22Rv1 (cell line): ENCODE data around the gene ADCK1.
A peak's percentile ranks its signal among the peaks of the same experiment; 100 is the strongest.

ENCODE experiments used
- H3K27ac ChIP-seq: fragments of 450-650 bp; 2 replicates; pipeline ENCODE4 v1.5.1; 2017
- CTCF ChIP-seq: fragments of 450-650 bp; IDR thresholded peaks from 2 replicates; pipeline ENCODE4 v1.5.1; 2017; ENCODE audit warnings: mild to moderate bottlenecking
- ZFX ChIP-seq: fragments of 450-650 bp; IDR thresholded peaks from 2 replicates; pipeline ENCODE4 v1.6.1; 2017; ENCODE audit warnings: antibody characterized with exemption, borderline replicate concordance

ADCK1 gene

GRCh38 chr14:77799863-77800730 lies at the start of gene ADCK1:
ADCK1 (plus strand) TSS chr14:77800109; CDS start chr14:77818979, 18,870 bp downstream.
- H3K27ac ChIP-seq = peak within 1 kb of the TSS; percentile 73
- TF ChIP-seq CTCF (peak; percentile 18), ZFX (no peak)

GRCh38 chr14:77752266-77752665 lies 47.6 kb upstream of the ADCK1 start:
- TF ChIP-seq CTCF (no peak), ZFX (no peak)
- no peak overlapping the region for H3K27ac ChIP-seq

- TF ChIP-seq CTCF = no peak
- TF ChIP-seq ZFX = no peak
- no peak overlapping the region for H3K27ac ChIP-seq
These were observed 47.0 kb upstream of the ADCK1 start for GRCh38 chr14:77752799-77753516.

- TF ChIP-seq ZFX = no peak
- TF ChIP-seq CTCF = no peak
- H3K27ac ChIP-seq = peak within 1 kb of the TSS; percentile 64
These were observed 39.3 kb upstream of the ADCK1 start, which contains the start of gene SNW1 for GRCh38 chr14:77760381-77761204. SNW1 (minus strand) TSS chr14:77761156; CDS start chr14:77761127, 29 bp downstream.

- H3K27ac ChIP-seq = peak overlapping the region; percentile 64
- TF ChIP-seq ZFX (no peak), CTCF (peak; percentile 34; the same call in 1 of the 2 replicates)
These were observed 38.5 kb upstream of the ADCK1 start for GRCh38 chr14:77761205-77761931.

- no peak for TF ChIP-seq CTCF
- no peak for TF ChIP-seq ZFX
- no peak overlapping the region for H3K27ac ChIP-seq
These were observed 36.6 kb upstream of the ADCK1 start for GRCh38 chr14:77763316-77763715.
